ENCODE measurements around the gene SLC26A8.

DNA sequence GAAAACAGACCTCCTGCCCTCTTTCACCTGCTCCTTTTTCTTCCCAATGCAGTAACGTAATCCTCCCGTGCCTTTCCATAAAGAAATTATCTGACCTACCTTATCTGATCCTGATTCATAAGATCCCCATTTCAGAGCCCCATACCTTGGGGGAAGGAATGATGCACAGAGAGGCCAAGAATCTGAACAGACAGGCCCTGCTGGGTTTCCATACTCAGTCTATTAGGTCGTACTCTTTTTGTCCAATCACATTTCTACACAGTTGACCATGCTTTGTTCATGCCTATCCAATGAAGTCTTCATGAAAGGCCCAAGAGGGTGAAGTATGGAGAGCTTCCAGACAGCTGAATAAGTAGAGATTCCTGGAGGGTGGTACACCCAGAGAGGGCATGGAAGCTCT lies 128.9 kb downstream of the SLC26A8 start:
- TF ChIP-seq POLR2A (IDR thresholded peaks at IDR 0.05), result no peak
- TF ChIP-seq, protein P1, sequence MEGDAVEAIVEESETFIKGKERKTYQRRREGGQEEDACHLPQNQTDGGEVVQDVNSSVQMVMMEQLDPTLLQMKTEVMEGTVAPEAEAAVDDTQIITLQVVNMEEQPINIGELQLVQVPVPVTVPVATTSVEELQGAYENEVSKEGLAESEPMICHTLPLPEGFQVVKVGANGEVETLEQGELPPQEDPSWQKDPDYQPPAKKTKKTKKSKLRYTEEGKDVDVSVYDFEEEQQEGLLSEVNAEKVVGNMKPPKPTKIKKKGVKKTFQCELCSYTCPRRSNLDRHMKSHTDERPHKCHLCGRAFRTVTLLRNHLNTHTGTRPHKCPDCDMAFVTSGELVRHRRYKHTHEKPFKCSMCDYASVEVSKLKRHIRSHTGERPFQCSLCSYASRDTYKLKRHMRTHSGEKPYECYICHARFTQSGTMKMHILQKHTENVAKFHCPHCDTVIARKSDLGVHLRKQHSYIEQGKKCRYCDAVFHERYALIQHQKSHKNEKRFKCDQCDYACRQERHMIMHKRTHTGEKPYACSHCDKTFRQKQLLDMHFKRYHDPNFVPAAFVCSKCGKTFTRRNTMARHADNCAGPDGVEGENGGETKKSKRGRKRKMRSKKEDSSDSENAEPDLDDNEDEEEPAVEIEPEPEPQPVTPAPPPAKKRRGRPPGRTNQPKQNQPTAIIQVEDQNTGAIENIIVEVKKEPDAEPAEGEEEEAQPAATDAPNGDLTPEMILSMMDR (IDR thresholded peaks at IDR 0.05), result no peak
